HG02981 (cell line): ENCODE measurements around the gene PTPRF.

Experiments
- ATAC-seq: cut with Tn5 transposase; IDR thresholded peaks from one replicate; pipeline ENCODE4 v1.9.1; 2021; ENCODE audit warnings: mild to moderate bottlenecking, moderate library complexity; ENCODE audit not compliant: unreplicated experiment

PTPRF gene

DNA sequence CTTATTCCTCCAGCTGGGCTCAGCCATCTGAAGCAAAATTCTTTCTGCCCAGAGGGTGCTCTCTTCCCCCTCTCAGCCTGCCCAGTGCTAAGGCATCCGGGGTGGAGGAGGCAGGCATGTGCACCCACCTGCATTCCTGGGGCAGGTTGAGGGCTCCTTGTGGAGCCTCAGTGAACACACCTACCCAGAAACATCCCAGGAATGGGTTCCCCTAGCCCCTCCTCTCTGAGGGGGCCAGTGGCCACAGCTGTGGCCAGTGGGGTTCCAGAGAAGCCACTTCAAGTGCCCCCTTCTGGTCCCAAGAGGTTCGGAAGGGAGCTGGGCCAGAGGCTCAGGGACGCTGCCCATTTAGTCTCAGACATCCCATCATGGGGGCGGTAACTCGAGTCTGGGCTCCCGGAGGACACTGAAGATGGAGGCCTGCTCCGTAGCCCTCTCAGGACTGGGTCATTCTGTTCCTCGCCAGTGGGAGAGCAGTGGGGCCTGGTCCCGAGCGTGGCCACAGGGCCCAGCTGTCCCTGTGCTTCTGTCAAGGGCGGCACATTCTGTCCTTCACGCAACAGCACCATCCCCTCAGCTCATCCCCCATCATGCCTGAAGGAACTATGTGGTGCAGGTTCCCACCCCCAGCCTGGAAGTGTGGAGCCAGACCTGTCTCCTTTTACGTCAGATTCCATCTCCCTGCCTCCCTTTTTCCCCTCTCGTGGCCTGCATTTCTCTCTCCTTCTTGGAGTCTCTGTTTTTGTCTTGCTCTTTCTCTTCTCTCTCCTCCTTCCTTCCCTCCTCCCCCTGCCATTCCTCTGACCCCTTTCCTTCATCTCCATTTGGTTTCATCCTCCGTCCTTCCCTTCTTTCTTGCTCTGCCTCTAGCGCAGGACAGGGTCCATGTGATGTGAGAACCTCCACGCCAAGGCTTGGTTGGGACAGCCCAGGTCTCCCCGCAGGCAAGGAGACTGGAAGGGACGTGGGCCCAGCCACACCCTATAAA is 69.6 kb downstream of the PTPRF start:
- ATAC-seq = no peak

DNA sequence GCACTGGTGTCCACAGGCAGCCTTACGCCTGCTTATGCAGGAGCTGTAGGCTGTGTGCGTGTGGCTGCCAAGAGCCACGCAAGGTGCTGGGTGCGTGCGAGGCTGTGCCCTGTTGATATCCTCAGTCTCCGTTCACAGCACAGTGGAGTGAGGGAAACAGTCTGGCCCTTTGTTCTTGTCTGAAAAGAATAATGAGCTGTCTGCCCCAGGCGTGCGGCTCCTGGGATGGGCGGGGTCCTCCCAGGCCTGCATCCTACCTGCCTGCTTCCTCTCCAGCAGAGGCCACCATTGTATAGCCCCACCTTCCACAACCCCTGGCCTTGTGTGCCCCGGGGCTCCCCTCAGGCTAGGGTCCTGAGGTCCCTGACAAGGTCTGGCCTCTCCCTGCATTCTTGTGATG is 72.3 kb downstream of the PTPRF start:
- ATAC-seq = no peak

- no peak for ATAC-seq
Observed at GRCh38 chr1:43604192-43604591, 73.5 kb downstream of the PTPRF start.

DNA sequence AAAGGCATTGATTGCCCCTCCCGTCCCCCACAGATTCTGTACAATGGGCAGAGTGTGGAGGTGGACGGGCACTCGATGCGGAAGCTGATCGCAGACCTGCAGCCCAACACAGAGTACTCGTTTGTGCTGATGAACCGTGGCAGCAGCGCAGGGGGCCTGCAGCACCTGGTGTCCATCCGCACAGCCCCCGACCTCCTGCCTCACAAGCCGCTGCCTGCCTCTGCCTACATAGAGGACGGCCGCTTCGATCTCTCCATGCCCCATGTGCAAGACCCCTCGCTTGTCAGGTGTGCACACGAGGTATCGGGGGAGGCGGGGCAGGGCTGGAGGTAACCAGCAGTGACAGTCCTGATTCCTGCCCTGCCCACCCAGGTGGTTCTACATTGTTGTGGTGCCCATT is 74.5 kb downstream of the PTPRF start:
- ATAC-seq = no peak

GRCh38 chr1:43605766-43606165 is 75.1 kb downstream of the PTPRF start:
- no peak for ATAC-seq

DNA sequence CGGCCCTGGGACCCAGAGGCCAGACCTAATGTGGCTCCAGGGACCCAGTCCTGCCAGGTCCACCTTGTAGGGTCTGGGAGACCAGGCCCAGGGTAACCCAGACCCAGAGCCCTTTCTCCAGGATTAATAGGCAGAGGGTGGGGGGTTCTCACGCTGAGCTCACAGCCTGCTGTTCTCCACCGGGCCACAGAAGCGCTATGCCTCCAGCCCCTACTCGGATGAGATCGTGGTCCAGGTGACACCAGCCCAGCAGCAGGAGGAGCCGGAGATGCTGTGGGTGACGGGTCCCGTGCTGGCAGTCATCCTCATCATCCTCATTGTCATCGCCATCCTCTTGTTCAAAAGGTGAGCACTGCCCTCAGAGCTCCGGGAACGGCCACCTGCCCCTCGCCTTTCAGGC is 75.9 kb downstream of the PTPRF start:
- no peak for ATAC-seq

GRCh38 chr1:43608827-43609226 is 78.1 kb downstream of the PTPRF start:
- ATAC-seq = no peak

- no peak for ATAC-seq
Observed at GRCh38 chr1:43610339-43610738, 79.7 kb downstream of the PTPRF start.

- ATAC-seq = no peak
Observed at GRCh38 chr1:43611950-43612349, 81.3 kb downstream of the PTPRF start.

DNA sequence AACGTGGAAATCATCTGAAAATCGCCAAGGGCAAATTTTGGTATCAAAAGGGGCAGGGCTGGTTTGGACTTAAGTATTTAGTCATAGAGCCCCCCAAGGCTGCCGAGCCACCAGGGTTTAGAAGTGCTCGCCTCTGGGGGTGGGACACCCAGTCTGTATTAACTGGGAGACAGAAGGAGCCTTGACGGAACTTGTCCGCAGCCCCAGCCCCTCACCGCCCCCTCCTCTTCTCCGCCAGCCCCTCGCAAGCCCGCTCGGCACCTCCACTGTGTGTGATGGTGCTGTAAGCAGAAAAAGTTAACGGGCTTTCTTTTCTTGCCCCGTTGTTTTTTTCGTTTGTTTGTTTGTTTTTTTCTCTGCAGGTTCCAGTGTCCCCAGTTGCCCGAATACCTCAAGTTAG is 81.7 kb downstream of the PTPRF start:
- no peak for ATAC-seq

DNA sequence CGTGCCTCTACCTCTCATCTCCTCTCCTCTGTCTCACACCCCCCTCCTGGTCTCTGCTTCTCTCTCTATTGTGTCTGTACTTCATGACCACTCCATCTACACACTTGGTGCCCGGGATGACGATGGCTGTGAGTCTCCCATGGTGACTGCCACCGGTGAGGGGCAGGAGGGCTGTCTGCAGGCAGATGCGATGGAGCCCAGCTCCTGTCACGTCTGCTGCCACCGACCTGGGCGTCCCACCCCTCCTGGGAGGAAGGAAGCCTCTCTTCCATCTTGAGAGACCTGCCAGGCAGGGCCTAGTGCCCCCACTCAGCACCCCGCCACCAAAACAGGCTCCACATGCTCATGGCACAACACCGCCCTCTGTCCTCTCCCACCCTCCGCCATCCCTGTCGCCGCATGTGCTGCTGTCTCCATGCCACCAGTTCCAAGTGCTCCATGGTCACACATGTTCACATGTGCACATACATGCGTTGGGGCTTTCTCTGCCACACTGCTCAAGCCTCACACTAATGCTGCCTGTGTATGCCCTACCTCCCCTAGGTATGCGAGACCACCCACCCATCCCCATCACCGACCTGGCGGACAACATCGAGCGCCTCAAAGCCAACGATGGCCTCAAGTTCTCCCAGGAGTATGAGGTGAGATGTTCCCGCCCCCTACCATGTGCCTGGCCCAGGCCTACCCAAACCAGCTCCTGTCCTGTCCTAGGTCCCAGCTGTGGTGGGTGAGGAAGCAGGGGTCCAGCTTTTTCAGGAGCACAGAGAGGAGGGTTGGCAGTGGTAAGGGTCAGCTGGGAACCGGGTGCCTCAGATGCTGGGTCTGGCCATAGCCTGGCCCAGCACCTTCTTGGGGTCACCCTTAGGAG is 82.6 kb downstream of the PTPRF start:
- ATAC-seq = no peak

GRCh38 chr1:43614211-43614610 is 83.5 kb downstream of the PTPRF start:
- ATAC-seq = no peak

DNA sequence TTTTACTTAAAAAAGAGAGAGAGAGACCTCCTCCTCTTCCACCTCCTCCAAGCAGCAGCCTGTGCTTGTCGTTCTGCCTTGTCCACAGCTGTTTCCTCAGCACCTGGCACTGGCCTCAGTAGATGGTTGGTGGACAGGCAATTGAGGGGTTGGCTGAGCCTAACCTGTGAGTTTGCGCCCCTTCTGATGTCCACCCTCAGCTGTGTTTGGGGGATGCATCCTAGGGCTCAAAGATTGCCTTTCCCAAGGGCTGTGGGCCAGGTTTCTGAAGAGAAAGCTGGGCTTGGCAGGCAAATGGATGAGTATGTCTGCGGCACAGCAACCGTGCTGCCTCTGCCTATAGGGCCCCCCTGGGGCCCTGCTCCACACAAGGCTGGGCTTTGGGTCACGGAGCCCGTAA is 84.2 kb downstream of the PTPRF start:
- ATAC-seq = no peak

GRCh38 chr1:43616383-43616782 is 85.7 kb downstream of the PTPRF start:
- no peak for ATAC-seq

GRCh38 chr1:43617011-43617410 is 86.3 kb downstream of the PTPRF start:
- no peak for ATAC-seq

GRCh38 chr1:43617668-43618067 is 87.0 kb downstream of the PTPRF start:
- no peak for ATAC-seq

DNA sequence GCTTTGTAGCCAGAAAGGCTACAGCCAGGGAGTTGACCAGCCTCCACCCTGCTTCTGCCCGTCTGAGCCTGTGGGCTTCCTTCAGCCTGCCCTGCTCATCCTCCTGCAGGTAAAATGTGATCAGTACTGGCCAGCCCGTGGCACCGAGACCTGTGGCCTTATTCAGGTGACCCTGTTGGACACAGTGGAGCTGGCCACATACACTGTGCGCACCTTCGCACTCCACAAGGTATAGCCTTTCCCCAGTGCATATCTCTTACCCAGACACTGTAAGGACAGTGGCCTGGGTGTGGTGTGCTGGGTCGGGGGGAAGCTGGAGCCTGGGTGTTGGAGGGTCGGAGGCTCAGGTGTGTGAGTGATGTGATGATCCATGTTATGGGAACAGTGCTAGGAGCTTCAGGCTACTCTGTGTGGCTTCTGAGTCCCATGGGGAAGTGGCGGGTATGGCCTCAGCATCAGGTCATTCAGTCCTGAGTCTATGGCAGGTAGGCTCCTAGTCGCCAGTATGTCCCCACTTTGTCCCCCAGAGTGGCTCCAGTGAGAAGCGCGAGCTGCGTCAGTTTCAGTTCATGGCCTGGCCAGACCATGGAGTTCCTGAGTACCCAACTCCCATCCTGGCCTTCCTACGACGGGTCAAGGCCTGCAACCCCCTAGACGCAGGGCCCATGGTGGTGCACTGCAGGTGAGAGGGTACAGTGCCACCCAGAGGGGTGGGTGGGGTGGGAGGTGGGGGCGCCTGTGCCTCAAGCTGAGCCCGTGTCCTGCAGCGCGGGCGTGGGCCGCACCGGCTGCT is 88.0 kb downstream of the PTPRF start:
- ATAC-seq = no peak

- no peak for ATAC-seq
Observed at GRCh38 chr1:43619314-43619790, 88.7 kb downstream of the PTPRF start.

GRCh38 chr1:43619996-43620920 is 89.6 kb downstream of the PTPRF start:
- ATAC-seq = no peak

DNA sequence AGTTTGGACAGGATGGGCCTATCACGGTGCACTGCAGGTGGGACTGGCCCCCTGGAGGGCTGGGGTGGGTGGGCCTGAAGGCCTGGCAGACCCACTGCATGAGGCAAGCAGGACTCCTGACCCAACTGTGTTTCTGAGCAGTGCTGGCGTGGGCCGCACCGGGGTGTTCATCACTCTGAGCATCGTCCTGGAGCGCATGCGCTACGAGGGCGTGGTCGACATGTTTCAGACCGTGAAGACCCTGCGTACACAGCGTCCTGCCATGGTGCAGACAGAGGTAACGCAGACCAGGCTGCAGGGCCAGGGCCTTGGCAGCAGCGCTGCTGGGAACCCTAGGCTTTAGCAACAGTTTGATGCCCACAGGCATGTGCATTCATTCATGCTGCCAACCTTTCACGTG is 90.3 kb downstream of the PTPRF start:
- no peak for ATAC-seq
